EH (cell line): ENCODE results near the gene RABGAP1.
A peak's percentile ranks its signal among the peaks of the same experiment; 100 is the strongest.

Experiments
- DNase-seq: peaks from one replicate; pipeline ENCODE4 v3.0.0-alpha.2; 2015; ENCODE audit warnings: low read depth

The RABGAP1 gene

DNA sequence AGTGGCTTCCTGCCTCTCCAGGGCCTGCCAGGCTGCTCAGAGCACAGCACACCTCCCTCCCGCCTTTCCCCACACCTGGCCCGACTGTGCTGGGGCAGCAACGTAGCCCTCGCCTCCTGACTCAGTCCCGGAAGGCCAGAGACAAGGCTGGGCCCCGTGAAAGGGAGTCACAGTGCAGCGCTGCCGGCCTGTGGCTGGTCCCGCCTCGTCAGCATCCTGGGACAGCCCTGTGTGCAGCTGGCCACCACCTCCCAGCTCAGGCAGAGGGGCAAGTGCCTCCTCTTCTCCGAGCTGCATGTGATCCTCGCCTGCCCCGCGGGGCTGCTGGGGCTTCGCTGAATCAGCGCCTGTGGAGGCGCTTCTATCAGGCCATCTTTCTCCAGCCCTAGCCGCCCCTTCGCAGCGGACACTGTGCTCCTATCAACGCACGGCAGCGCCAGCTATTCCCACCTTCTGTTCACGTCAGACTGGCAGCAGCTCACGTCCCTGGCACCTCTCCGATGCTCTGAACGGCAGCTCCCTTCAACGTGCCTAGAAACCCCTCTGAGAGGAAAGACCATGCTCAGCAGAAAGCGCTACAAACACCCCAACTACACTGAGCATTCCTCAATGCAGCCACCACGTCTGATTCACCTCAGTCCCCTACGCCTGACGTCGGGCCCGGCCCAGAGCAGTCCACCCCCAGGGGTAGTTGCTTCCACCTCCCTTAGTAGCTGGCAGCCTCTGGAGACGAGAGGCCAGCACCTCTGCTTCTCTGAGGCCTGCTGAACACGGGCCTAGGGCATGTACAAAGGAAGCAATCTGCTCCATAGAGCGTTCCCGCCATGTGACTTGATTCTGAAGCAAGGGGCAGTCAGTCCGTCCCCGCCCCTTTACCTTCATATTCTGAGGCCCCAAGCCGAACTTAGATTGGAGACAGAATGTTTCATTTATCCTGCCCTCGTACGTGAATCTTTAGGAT, 171.5 kb downstream of the RABGAP1 start:
- no peak for DNase-seq

DNA sequence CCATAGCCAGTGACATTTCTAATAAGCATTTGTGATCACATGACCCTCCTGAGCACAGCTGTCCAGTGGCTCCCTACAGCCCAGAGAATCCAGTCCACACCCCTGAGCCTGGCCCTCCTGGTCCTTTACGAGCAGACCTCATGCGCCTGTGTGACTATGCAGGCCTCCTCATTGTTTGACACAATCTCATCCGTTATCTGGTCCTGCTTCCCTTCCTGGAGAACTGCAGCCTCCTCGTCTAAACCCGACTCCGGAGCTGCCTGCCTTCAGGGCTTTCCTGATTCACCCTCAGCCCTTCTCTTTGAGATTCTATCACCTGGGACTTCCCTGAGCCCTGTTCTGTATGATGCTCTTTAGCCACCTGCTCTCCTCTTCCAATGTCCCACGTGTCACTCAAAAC, 172.4 kb downstream of the RABGAP1 start:
- no peak for DNase-seq

DNA sequence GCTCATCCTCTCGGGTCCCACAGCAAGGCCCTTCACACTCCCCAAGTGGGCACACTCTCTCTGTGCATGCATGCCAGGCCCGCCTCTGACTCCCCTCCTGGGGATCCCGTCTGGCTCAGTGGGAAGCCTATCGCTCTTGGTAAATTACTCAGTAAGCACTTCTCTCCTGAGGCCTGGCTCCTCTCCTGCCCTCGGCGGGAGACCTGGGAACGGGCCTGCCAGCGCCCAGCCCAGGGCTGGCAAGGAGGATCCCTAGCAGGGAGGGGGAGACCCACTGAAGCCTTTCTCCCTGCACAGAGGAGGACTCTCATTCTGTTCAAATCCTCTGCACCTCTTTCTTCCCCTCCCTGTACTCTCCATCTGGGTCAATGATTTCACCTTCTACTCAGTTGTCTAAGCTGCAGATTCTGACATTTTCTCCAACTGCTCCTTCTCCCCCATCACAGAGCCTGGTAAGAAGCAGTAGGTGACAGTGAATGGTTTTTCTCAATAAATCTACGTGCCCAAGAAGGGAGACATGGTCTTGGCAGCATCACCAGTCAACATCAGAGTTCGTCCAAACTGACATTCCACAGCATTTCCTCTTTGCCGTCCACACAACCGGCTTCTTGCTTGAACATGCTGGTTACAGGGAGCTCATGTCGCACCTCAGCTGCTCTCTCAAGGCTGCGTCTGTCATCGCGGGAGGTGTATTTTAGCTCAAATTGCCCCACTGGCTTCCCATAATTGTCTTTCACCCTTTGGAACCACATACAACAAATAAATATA, 174.5 kb downstream of the RABGAP1 start:
- no peak for DNase-seq

DNA sequence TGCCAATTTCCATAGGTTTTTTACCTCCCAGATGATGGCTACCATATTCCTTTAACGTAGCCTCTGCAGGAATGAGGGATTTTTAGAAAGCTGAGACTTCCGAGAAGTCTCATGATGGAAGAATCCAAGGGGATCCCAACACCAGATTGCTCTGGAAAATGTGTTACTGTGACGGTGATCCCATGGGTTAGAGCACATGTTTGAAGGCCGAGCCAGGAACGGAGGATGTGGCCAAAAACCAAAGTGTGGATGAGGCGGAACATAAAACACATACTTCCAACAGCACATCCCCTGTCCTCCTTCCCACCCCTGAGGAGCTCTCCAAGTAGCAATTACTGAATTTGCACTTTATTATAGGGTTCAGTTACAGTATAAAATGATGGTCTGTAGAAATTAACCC, 175.2 kb downstream of the RABGAP1 start:
- no peak for DNase-seq

DNA sequence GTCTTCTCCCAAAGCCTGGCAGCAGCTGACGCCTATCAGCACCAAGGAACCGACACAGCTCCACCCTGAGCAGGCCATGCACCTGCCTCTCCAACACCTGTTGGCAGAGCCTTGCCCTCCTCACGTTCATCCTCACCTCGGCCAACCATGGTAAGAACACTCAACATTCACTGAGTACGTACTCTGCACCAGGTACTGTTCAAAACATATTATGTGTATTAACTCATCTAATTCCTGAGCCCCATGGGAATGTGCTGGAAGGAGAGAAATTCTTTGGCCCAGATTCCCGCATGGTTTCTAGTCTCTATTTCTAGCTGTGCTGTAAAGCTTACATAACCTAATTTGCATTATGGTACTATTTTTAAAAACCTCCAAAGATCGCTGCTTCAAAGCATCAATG, 178.7 kb downstream of the RABGAP1 start:
- no peak for DNase-seq

DNA sequence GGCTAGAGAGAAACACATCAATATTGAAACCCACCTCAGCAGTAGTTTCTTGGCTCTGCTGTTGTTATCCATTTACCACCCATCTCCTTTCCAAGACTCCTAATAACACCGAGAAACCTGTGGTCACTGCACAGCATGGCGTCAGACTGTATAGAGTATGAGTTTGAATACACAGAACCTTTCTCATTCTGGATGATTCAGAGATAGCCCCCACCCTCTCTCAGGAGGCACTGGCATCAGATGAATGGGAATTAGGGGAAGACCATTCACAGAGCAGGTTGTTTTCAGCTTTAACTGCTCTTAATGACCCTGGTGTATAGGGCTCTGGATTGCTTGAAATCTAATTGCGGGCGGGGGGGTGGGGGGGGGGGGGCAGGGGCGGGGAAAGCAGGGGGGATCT, 179.3 kb downstream of the RABGAP1 start:
- no peak for DNase-seq

DNA sequence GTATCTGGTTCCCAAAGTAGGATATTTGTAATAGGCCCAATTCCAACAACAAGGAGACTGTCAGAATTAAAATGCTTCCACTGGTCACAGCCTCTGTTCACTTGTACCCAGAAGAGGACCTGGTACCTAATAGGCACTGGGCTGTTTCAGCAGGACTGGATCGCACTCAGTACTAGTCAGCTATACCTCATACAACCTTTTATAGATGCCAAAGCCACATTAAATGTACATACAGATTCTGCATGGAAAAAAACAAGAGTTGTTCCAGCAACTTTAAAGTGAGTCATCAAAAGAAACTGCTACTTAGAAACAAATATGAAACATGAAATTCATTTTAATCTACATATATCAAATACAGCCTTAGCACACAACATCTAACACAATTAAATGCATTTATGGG, 180.1 kb downstream of the RABGAP1 start:
- no peak for DNase-seq

DNA sequence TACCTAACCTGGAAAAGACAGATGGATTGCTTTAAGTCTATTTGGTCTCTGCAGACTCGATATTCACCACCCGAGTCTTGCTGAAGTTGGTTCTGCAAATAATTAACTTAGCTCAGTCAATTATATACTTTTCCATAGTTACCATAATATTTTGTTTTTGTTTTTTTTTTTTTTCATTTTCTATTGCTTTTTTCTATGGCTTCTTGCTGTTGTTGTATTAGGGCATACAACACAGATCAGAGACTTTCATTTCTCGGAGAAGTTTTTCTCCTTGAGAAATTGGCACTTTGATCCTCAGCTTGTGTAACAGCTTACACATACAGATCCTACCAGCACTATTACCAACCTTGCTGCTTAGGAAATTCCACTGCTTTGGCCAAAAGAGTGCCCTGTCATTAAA, 180.6 kb downstream of the RABGAP1 start:
- no peak for DNase-seq

DNA sequence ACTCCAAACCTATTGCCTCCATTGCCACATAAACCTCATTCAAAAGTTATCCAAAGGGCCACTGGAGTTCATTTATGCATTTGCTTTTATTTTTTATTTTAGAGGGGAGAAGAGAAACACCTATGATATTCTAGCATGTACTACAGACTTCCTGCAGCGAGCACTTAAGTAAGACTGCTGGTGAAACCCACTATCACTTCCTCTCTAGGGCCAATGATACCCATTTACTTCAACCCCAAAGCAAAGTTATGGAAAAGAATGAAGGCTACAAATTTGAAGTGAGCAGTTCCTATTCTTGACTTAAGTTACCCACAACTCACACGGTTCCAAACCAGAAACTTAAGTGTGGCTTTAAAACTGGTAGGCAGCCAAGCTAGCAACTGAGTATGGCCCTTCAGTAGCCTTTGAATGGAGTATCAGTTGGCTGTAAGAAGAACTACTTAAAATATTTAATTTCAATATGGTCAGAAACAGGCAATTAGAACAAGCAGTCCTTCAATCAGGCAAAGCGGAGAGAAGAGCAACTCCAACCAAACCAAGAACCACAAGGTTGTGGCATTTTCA, 186.8 kb downstream of the RABGAP1 start:
- no peak for DNase-seq

DNA sequence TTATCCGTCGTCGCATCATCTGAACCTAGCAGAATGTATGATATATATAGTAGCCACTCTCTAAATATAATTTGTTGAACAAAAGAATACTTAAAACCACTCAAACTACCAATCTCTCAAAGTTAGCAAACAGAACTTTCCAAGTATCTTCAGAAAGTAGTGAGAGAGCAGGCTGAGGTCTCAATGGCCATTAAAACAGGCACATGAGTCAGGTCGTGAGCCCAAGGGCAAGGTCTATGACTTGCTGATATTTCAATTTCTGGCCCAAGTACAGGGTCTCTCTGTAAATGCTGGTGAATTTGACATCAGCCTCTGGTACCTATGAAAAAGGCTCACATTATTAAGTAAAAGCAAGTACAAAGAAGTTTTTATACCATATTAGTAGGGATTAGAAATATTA, 187.8 kb downstream of the RABGAP1 start:
- DNase-seq: no peak

DNA sequence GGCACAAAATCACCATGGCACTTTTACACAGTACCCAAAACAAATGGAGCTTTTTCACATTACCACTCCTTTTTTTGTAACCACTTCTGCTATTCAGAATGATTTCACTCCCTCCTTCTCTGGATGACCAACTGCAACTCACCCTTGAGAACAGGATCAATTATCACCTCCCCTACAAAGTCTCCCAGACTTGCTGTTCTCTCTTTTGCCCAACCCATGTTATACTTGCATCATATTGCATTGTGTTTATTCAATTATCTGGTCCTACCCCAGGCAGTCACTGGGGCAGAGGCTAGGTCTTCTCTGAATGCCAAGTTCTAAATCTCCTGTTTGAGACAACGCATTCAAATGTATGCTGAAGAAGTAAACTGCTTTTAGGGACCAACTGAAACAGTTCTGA, 188.6 kb downstream of the RABGAP1 start:
- DNase-seq: no peak

DNA sequence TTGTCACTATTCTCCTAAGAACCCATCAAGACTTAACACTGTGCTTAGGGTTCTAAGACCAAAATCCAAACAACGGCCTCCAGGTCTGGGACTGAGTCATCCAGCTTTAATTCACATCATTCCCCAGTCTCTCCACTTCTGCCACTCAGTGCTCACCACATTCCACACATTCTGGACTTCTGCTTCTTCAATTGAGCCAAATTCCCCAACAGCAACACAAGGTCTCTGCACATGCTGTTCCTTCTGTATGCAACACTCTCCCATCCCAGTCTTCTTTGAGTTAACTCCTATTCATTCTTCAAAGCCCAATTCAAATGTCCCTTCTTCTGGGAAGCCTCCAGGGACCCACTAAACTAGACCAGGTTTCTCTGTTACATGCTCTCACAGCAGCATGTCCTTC, 190.4 kb downstream of the RABGAP1 start:
- peak; percentile 85 for DNase-seq

DNA sequence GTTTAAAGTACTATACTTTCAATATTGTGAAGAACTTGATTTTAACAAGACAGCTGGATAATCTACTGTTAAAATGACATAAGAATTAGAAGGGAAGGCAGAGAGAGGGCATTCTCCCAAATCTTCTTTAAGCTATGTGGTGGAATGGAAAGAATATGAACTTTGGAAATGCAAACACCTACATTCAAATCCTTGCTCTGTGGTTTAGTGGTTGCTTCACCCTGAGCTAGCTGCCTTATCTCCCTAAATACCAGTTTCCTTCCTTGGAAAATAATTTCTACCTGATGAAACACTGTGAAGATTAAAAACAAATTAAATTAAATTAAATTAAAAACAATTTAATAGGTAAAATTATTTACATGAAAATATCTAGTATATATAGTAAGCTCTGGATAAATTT, 191.2 kb downstream of the RABGAP1 start:
- no peak for DNase-seq

DNA sequence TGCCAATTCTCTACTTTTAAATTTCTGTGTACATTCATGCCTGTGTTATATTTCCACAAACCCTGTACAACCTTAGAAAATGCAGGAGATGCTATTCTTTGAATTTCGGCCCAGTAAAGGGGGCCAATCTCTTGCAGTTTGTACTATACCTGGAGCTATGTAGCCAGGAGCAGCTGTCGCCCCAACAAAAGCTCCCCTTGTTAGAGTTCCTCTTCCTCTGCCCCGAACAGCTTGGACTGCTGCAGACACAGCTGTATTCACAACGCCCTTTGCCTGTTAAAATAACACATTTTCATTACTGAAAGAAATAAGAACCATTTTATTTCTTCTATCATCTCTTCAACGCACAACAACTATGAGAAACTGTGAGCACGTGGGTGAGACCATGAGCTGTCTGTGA, 191.9 kb downstream of the RABGAP1 start:
- DNase-seq: no peak

DNA sequence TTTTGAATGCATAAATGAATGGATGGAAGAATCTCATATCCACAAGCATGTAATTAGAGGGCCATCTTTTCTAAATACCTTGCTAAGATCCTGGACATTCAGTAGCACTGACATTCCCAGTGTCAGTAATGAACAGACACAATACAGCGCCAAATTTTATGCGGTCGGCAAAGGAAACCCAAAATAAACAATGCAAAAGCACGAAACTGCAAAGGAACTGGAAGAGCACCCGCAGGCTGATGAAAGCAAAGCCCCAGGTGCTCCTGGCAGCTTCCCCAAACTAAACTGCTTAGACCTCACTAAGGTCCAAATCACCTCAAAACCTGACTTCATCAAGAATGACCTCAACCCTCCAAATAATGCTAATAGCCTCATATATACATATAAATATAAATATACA, 194.6 kb downstream of the RABGAP1 start:
- no peak for DNase-seq

DNA sequence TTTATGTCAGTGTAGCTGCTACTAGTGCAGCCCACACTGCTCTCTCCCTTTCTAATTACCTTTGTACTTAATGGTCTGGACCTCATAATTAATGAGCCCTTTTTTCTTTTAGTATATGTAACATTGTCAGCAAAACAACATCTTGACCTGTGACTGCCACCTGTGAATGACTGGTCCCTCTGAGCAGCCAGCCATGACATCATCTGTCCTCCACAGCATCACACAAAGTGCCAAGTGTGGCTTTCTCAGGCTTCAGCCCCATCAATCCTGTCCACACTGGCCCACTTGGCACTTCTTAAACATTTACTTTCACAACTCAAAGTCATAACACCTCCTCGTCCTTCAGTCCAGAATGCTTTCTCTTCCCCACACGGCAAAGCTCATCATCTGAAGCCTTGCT, 197.3 kb downstream of the RABGAP1 start:
- DNase-seq: no peak

DNA sequence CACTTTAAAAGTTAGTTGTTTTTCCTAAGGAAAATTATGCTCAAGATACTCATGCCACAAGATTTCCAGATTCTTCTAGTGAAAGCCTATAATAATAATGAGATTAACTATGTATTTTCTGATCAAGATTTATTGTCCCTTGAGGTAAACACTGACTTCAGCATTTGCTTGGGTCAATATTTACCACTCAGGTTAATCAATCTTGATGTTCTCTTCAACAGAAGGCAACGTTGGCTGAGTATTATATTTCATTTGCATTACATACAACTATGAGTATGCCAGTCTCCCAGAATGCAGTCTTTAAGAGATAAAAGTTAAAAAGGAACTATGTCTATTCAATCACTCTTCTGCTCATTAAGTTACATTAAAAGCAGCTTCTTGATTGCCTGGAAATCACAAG, 208.2 kb downstream of the RABGAP1 start:
- DNase-seq: no peak

DNA sequence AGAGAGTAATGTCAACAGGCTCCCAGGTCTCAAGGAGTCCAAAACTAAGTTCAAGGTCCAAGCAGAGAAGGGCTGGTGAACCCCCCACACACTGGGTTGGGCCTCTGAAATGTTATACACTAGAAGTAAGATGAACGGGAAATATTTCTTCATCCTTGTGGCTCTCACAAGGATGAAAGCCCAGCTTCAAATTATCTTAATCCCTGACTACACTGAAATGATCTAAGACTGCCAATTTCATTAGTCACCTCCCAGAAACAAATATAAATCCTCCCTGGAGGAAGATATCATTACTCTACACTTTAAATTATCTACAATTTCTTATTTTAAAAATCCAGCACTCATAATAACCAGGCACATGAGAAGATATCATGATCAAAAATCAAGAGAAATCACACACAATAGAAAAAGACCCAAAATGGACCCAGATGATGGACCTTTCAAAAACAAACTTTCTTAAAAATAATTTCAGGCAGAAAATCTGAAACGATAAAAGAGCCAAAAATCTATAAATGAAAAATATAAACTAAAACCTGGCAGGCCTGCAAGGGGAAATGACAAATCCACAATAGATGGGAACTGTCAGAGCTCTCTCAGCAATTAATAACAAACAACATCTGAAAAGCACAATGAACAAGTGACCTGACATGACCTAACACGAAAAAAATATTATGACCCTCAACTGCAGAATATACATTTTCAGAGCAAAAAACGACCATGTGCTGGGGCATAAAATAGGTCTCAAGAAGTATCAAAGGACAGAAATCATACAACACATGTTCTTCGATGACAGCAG, 210.1 kb downstream of the RABGAP1 start:
- no peak for DNase-seq
